Kidney (tissue), 14 donors: Measurements from ENCODE around the gene ADAMTSL2. TPM values are rescaled to one million over a fixed set of nuclear protein-coding genes. Genes with fewer than 3 reads are reported as not detected.

ENCODE experiments used
- DNase-seq, 5 donors: peaks; one replicate each; pipeline ENCODE4 v3.0.0-alpha.2; 2013 to 2020
- FAIRE-seq: peaks from 2 replicates; lab custom pipeline; 2012; peaks lifted over from hg19 to GRCh38; lab: Jason Lieb, UNC
- H3K27ac ChIP-seq, 2 donors: one replicate each; pipeline ENCODE4 v1.7.0; 2013; ENCODE audit warnings: low read depth in 2 of 2, low read length in 2 of 2, inconsistent platforms in 1 of 2
- H3K27me3 ChIP-seq: one replicate; pipeline ENCODE4 v1.7.1; 2013; ENCODE audit warnings: low read length, inconsistent platforms; ENCODE audit not compliant: control insufficient read depth, insufficient read depth
- H3K36me3 ChIP-seq, 3 donors: one replicate each; pipeline versions ENCODE4 v1.7.0 to v1.7.1; 2013; ENCODE audit warnings: low read length in 3 of 3, control low read depth in 1 of 3, inconsistent platforms in 1 of 3; ENCODE audit not compliant: insufficient read depth in 3 of 3, control insufficient read depth in 2 of 3
- H3K4me1 ChIP-seq, 3 donors: one replicate each; pipeline versions ENCODE4 v1.7.0 to v1.7.1; 2013; ENCODE audit warnings: low read length in 3 of 3, inconsistent platforms in 1 of 3, low read depth in 1 of 3; ENCODE audit not compliant: control insufficient read depth in 2 of 3, insufficient read depth in 2 of 3
- H3K4me3 ChIP-seq, 3 donors: one replicate each; pipeline versions ENCODE4 v1.7.0 to v1.8.1; 2013; ENCODE audit warnings: low read length in 3 of 3, control low read depth in 1 of 3, inconsistent platforms in 1 of 3
- H3K9ac ChIP-seq, 3 donors: one replicate each; pipeline versions ENCODE4 v1.7.0 to v1.7.1; 2013; ENCODE audit warnings: low read length in 3 of 3, control low read depth in 1 of 3, inconsistent platforms in 1 of 3
- H3K9me3 ChIP-seq, 3 donors: one replicate each; pipeline versions ENCODE4 v1.7.0 to v1.7.1; 2013; ENCODE audit warnings: low read length in 3 of 3, control low read depth in 1 of 3, inconsistent platforms in 1 of 3; ENCODE audit not compliant: control insufficient read depth in 2 of 3, insufficient read depth in 1 of 3
- CTCF ChIP-seq: IDR thresholded peaks from 3 replicates; pipeline ENCODE4 v1.5.1; 2012; ENCODE audit warnings: mild to moderate bottlenecking, moderate library complexity, borderline replicate concordance; ENCODE audit not compliant: insufficient read depth; ENCODE audit errors: extremely low read depth
- intact Hi-C: fragments of 100-400 bp; cut with DNase I; formaldehyde crosslinking; loops from one replicate; pipeline ENCODE4 v1.11.1; 2022
- polyA plus RNA-seq: library from polyadenylated mRNA; stranded (reverse); fragments of 350-450 nt; fragmentation: Illumina TruSeq; extraction: RNeasy Lipid Tissue Mini Kit (QIAGEN cat#74804); gene quantifications from one replicate; pipeline ENCODE4 v1.2.3, GENCODE V29; 2014; ENCODE audit warnings: low read depth, low replicate concordance; ENCODE audit not compliant: insufficient read depth
- total RNA-seq: library from RNA; stranded (reverse); fragmentation: NEBNext Ultra II Directional; extraction: Animal tissue kit (Norgen Biotek cat#: 25700); gene quantifications from one replicate; pipeline ENCODE4 v1.2.1, GENCODE V29; 2021
- donor health status: control.
- donor health status: control.
- donor health status: control.
- donor health status: control.
- donor health status: control.
- donor health status: DM: yes; HTN: yes; CAD: no.
- donor health status: Normal renal cell carcinoma (clear cell type).

Gene ADAMTSL2
- total and polyA plus RNA-seq, 2 donors from 2014 or later: 20.0 to 32.1 TPM

DNA sequence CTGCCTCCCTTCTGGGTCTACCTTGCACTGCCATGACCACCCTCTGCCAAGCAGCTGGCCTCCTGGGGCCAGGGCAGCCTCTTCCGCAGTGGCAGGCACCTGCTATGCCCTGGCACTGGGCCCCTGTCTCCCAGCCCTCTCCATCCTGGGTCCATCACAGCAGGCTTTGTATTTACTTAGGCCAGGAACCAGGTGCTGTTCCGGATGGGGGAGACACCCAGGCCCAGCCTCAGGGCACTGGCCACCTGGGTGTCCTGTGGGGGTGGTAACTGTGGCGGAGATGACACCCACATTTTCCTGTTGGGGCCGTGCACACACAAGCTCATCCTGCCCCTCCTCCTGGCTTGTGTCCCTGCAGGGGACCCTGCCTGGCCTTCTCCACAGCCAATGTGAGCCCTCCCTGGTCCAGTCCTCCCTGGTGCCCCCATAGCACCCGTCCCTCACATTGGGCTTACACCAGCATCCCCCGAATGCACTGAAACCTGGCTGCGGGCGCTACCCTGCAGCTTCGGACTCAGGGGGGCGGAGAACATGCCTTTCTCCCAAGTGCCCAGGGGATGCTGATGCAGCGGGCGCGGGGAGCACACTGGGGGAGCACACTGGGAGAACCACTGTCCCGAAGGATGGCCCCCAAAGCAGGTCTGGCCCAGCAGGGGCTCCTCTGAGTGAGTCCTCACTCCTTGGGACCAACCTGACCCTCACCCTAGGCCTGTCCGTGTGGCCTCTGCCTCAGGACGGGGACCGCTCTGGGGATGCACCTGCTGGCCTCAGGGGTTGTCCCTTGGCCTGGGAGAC lies 56.8 kb downstream of the ADAMTSL2 start:
- FAIRE-seq (no peak), DNase-seq (peak in 1 of 5 donors; percentile 63)
- H3K9me3 ChIP-seq: peaks cover 0 to under 1% (median 0%) of the 10 kb centered on the region in 3 donors
- intact Hi-C loops: no loop called here
- no peaks in the 10 kb centered on the region for H3K36me3 ChIP-seq
- H3K27ac ChIP-seq: no peak overlapping the region
- no peaks in the 10 kb centered on the region for H3K27me3 ChIP-seq
- no peak for TF ChIP-seq CTCF
- no peak overlapping the region for H3K4me3 ChIP-seq
- H3K9ac ChIP-seq: no peak overlapping the region
- H3K4me1 ChIP-seq: no peaks in the 10 kb centered on the region

DNA sequence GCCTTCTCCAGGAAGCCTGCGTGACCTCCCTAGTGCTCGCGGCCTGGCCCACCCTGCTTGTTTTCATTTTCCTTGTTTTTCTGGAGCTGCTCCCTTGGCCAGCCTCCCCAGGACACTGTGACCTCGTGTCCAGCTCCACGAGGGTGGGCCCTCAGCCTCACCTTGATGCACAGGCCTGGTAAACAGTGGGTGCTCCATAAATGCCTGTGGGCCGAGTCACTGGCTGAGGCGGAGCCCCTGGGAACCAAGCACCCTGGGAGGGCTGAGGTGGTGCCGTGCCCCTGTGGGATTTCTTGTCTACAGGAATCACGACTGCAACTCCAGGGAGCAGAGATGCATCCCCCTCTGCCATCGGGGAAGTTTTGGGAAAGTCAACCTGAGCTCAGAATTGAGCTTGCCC lies 57.5 kb downstream of the ADAMTSL2 start:
- Histone ChIP-seq H3K9ac (no peak overlapping the region), H3K4me1 (no peaks in the 10 kb centered on the region), H3K27ac (no peak overlapping the region), H3K9me3 (peaks cover 0 to 7% (median 0%) of the 10 kb centered on the region in 3 donors), H3K27me3 (no peaks in the 10 kb centered on the region), H3K36me3 (no peaks in the 10 kb centered on the region), H3K4me3 (no peak overlapping the region)
- DNase-seq (peak in 1 of 5 donors; percentile 29), FAIRE-seq (no peak)
- intact Hi-C loops: no loop called here
- no peak for TF ChIP-seq CTCF

DNA sequence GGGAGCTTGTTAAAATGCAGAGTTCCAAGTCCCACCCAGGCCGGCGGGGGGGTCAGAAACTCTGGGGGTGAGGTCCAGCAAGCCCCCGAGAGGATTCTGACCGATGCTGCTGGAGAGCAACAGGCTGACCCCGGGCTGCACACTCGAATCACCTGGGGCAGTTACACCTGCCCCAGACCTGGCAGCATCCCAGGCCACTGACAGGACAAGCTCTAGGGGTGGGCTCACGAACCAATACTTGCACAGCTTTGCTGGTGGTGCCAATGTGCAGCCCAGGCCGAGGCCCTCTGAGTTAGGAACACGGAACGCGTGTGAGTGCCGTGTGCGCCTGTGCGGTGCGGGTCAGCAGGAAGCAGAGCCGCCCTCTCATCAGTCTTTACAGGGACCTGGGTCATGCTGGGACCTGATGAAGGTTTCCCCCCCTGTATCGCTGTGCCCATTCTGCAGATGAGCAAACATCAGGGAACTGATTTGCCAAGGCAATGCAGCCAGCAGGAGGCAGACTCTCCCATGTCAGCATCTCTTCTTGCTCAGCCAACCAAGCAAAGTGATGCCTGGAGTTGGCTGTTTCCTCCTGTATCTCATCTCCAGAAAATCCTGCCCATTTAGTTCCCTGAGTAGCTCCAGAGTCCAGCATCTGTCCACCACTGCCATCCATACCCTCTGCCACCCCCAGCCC lies 58.4 kb downstream of the ADAMTSL2 start:
- TF ChIP-seq CTCF: no peak
- no peak overlapping the region for H3K27ac ChIP-seq
- H3K36me3 ChIP-seq: no peaks in the 10 kb centered on the region
- no peaks in the 10 kb centered on the region for H3K27me3 ChIP-seq
- no peak overlapping the region for H3K4me3 ChIP-seq
- no peaks in the 10 kb centered on the region for H3K4me1 ChIP-seq
- intact Hi-C loops: no loop called here
- H3K9me3 ChIP-seq: peaks cover 0 to 14% (median 0%) of the 10 kb centered on the region in 3 donors
- H3K9ac ChIP-seq: no peak overlapping the region
- no peak for FAIRE-seq
- DNase-seq: peak in 1 of 5 donors; percentile 61
